Right hindlimb (tissue), 1 donor: ENCODE data around the gene STK11IP.

ENCODE experiments used
- DNase-seq: peaks from one replicate; pipeline ENCODE4 v3.0.0-alpha.2; 2018

The STK11IP gene

DNA sequence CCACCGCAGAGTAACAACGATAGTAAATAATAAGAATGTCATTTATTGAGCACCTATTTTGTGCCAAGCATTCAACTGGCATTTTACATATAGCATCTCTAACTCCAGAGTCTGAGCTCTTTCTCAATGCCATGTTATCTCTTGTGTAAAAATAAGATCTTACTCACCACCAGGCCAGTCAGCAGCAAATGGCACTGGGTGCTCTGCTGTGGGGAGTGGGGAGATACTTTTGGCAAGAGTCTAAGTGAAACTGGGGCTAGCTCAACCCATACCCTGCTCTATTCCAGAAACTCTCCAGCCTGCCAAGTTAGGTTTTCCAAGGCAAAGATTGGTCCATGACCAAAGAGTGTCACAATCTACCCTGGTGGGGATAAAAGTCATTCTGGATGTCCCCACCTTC, 24.8 kb downstream of the STK11IP start:
- DNase-seq, result no peak

DNA sequence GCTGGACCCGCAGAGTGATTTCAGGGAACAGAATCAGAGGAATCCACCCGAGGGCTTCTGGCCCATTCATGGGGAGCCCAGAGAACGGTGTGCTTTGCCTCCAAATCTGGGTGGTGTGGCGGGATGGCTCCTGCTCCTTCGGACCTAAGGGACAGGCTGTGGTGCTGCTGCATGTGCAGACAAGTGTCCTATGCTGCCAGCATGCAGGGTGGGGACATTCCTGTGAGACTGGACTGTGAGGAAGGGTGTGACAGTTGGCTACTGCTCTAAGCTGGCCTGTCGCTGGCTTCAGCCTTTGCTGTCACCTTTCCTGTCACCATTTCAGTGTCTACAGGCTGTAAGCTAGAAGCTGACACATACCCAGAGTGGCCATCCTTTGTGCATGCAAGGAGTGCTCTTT, 26.9 kb downstream of the STK11IP start:
- no peak for DNase-seq

DNA sequence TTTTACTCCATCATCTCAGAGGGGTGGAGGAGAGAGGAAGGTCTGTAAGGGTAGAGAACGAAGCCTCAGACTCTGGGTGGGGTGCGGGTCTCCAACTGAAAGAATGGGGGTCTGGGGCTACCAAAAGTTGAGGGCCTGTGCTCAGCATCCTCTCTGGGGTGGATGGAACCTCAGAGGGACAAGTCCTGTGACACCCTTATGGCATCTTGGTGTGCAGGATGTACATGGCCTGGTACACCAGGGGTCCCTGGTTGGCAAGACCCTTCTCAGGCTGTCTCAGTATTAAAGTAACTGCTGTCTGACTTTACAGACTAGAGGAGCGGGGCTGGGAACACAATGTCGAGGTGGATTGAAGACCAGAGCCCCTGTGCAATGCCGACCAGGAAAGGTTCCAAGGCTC, 27.5 kb downstream of the STK11IP start:
- DNase-seq, result no peak

DNA sequence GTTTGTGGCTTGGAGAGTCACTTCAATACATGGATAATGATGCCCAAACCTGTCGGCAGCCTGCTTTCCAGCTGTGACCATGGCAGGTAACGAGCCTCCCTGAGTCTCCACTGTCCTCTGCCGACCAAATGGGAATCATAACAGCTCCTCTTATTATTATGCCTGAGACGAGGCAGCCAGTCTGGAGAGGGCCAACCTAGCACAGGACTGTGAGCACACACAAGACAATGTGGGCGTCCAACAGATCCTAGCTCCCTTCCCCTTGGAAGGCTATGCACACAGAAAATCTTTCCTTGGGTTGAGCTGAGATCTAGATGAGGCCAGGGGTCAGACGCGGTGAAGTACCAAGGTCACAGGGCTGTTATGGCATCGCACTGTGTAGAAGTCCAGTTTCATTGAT, 28.9 kb downstream of the STK11IP start:
- no peak for DNase-seq

DNA sequence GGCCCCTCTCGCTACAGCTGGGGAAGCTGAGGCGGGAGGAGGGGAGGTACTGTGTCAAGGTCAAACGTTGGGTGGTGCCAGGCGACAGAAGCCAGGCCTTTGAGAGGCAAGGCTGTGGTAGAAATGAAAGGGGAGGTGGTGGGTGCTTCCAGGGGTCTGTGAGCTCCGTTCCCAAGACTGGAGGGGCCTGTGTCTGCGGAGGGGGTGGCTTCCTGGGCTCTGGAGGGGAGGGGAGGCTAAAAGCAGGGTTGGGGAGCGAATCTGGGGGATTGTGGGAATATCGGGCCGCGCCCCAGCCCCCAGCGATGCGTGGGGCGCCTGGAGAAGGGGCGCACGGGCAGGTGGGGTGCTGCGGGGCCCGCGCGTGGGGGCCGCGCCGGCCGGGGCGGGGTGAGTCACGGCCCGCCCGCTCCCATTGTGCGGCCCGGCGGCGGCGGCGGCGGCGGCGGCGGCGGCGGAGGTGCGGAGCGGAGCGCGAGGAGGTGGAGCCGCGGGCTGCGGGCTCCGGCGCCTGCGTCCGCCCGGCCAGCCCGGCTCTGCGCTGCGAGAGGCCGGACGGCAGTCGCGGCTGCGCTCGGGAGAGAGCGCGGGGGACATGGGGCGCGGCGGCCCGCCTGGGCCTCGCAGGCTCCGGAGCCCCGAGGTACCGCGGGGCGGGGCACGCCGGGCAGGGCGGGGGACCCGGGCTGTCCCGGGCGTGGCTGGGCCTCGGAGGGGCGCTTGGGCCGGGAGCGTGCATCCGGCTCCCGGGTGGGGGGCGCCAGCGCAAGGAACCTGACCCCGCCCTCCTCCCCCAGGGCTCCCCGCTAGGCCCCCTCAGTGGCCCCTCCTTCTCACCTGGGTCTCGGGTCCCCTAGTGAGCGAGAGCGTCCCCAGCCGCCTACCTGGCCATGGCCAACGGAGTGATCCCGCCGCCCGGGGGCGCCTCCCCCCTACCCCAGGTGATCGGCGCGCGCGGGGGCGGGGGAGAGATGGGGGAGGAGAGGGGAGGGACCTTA, 29.7 kb downstream of the STK11IP start, which contains the start of gene SLC4A3:
SLC4A3 (plus strand) TSS at position 528 of the 998 bp plus-strand sequence; CDS start at position 891, 363 bp downstream.
- no peak for DNase-seq

DNA sequence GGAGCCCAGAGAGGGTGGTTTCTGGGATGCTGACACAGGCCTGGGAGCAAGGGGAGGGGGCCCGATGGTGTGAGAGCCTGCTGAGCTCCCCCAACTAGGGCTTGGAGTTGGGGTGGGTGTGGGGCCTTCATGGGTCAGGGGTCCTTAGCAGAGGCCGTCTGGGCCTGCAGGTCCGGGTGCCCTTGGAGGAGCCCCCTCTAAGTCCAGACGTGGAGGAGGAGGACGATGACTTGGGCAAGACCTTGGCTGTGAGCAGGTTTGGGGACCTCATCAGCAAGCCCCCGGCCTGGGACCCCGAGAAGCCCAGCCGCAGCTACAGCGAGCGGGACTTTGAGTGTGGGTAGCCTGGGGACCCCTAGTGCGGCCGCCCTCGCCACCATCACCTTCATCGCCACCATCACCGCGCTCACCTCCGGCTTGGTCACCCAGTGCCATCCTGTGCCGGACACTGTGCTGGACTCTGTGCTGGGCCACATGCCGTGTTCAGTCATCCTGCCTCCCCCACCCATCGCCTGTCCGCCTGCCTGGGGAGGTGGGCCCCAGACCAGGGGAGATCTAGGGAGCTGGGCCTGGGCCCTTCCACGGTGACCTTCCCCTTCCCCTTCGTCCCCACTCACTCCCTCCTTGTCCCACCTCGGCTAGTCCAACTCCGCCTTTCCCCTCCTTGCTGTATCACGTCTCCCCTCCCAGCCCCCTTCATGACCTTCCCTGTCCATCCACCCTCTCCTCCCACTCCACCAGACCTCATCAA, 30.8 kb downstream of the STK11IP start:
- no peak for DNase-seq

DNA sequence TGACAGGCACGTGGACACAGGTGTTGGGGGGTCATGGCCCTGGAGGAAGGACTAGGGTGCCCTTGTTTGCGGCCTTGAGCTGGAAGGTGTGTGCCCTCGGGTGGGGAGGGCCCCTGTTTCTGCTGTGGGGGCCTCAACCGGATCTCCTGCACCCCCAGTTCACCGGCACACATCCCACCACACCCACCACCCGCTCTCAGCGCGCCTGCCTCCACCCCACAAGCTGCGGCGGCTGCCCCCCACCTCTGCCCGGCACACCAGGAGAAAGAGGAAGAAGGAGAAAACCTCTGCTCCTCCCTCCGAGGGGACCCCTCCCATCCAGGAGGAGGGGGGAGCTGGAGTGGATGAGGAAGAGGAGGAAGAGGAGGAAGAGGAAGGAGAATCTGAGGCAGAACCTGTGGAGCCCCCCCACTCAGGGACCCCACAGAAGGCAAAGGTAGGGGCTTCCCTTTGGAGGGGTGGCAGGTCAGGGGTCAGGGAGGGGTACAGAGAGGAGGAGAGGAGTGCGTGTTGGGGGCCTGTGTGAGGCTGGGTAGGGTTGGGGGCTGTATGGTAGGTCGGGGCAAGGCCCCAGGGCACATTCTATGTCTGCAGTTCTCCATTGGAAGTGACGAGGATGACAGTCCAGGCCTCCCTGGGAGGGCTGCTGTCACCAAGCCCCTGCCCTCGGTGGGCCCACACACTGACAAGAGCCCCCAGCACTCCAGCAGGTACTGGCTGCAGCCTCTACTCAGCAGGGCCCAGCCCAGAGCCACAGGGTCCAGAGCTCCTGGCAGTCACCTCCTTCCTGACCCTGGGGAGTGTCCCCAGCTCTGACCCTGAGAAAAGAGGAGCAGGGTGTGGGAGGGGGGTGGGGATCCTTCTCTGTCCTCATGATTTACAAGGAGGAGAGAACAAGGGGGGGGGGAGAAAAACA, 31.6 kb downstream of the STK11IP start:
- no peak for DNase-seq

DNA sequence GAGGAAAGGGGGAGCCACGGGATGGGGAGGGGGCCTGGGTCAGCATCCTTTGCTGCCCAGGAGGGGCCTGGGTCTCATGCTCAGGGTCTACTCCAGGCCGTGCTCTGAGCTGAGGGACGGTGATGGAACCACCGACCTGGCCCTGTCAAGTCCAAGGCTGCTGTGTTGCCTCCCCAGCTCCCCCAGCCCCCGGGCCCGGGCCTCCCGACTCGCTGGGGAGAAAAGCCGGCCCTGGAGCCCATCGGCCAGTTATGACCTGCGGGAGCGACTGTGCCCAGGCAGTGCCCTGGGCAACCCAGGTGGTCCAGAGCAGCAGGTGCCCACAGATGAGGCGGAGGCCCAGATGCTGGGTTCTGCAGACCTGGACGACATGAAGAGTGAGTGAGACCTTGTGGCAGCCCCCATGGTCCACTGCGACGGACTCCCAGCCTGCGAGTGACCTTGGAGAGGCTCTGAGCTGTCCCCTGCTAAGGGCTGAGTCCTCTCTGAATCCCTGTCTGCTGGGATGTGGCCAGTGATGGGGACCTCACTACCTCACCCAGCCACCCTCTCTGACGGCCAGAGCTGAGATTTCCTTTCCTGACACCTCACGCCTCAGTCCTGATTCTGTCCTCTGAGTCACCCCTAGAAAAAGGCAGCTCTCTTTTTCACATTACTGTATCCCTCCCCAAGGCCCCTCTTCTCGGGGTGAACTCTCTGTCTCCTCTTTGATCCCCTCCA, 32.5 kb downstream of the STK11IP start:
- no peak for DNase-seq

DNA sequence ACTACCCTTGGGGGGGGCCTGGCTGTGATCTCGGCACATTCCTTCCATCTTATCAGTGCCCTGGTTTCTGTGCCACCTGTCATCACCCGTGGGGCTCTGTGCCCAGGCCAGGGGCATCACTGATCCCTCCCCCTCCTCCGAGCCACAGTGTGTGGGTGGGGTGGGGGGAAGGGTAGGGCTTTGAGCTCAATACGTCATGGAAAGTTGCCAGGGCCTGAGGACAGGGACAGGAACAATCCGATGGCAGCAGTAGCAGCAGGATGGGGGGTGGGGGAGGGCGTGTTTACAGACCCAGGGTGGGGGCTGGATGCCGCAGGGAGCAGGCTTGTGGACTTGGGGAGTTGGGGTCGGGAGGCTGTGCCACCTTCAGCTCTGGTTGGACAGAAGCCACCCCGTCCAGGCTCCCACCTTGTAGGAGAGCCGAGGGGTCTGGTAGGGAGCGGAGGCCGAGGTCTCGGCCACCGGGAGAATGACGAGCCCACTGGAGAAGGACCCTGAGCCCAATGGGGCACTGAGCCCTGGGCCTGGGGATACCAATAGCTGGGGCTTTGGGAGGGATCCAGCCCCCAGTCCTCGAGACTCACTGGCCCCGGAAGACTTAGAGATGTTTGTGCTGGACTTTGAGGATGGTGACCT, 33.2 kb downstream of the STK11IP start:
- DNase-seq, result no peak

DNA sequence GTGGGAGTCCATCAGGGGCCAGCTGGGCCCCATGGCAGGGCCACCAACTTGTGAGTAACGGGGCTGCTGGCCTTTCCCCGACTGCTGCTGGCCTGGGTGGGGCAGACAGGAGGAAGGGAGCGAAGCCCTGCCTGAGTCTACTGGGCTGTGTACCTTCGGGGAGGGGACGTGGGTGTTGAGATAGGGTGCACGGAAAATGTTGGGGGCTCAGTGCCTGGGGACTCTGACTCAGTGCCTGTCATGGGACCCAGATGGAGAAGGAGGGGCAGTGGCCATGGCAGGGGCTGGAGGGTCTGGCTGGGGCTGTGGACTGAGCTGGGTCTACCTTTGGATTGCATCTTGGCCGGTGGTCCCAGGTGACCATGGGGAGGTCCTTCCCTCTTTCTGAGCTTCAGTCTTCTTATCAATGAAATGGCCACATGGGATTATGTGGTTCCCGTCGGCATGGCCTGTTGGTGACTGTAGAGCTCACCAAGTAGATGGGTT, 33.8 kb downstream of the STK11IP start:
- no peak for DNase-seq

DNA sequence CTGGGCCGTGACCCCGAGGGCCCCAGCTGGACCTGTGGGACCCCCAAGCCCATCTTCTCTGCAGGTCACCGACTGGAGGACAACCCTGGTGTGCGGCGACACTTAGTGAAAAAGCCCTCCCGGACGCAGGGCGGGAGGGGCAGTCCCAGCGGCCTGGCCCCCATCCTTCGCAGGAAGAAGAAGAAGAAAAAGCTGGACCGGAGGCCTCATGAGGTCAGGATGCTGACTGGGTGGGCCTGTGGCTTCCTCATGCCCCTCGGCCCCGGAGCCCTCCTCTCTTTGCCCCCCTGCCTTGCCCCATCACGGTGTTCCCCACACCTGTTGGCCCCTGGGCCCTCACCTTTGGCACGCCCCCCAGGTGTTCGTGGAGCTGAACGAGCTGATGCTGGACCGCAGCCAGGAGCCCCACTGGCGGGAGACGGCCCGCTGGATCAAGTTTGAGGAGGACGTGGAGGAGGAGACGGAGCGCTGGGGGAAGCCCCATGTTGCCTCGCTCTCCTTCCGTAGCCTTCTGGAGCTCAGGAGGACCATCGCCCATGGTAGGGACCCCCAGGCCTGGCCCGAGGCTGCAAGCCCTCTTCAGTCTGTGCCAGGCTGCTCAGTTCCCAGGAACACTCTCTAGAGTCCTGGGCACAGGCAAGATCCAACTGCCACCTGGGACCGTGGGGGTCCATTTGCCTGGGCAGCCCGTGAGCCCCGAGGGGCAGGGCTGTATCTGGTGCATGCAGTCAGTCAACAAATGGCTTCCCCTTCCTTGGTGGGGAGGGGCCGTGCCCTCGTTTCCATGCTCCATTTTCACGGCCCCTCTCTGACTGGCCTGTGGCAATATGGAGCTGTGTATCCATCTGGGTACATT, 34.5 kb downstream of the STK11IP start:
- DNase-seq, result no peak

DNA sequence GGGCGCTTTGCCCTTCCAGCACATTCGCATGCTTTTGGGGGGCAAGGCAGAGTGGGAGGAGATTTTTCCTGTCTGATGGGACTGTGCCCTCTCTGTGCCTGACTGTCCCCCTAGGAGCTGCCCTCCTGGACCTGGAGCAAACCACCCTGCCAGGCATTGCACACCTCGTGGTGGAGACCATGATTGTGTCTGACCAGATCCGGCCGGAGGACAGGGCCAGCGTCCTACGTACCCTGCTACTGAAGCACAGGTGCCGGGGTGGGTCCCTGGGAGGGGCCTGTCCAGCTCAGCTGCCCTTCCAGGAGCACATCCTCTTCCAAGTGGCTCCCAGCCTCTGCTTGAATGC, 35.1 kb downstream of the STK11IP start:
- DNase-seq, result peak; percentile 11

DNA sequence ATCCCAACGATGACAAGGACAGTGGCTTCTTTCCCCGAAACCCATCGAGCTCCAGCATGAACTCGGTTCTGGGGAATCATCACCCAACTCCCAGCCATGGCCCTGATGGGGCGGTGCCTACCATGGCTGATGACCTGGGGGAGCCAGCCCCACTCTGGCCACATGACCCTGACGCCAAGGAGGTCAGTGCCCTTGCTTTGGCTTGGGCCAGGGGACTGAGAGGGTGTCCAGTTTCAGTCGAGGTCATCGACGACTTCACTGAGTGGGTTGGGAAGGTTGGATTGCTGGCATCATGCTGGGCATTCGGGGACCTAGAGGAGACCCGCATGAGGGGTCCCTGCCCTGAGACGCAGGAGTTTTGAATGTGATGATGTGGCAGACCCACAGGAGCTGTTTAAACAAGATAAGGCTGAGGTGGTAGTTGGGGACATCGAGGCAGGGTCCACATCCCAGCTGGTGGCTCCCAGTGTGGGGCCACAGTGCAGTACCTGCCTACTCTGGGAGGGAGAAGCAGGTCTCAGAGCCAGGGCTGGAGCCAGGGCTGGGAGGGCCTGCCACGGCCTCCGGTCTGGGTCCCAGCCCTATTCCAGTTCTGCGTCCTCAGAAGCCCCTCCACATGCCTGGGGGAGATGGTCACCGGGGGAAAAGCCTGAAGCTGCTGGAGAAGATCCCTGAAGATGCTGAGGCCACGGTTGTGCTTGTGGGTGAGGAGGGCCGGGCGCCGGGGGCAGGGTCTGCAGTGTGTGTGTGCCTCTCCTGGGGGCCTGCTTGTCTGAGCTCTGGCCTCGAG, 35.8 kb downstream of the STK11IP start:
- DNase-seq, result no peak

DNA sequence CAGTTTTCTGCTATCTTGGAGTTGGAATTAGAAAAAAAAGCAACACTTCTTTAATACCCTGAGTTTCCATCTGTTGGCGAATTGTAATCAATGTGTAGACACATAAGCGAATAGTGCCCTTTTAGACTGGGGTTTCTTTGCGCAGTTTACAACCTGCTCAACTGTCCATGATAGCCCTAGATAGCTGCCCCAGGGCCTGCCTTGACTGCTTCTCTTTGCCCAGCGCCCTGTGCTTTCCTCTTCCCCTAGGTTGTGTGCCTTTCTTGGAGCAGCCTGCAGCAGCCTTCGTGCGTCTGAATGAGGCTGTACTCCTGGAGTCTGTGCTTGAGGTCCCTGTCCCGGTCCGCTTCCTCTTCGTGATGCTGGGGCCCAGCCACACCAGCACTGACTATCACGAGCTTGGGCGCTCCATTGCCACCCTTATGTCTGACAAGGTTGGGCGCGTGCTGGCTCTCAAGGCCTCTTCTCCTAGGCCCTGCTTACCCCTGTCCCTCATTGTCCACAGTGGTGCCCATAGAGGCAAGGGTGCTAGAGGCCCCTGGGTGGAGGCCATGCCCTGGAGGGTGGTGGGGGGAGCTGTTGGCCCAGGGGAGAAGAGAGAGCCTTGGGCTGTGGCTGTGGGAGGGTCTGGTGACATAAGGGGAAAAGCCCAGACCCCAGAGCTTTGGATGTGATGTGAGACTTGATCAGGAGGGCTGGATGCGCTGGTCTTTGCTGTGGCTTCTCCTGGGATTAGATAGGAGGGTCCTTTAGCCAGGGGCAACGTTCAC, 36.7 kb downstream of the STK11IP start:
- DNase-seq, result peak; percentile 12

DNA sequence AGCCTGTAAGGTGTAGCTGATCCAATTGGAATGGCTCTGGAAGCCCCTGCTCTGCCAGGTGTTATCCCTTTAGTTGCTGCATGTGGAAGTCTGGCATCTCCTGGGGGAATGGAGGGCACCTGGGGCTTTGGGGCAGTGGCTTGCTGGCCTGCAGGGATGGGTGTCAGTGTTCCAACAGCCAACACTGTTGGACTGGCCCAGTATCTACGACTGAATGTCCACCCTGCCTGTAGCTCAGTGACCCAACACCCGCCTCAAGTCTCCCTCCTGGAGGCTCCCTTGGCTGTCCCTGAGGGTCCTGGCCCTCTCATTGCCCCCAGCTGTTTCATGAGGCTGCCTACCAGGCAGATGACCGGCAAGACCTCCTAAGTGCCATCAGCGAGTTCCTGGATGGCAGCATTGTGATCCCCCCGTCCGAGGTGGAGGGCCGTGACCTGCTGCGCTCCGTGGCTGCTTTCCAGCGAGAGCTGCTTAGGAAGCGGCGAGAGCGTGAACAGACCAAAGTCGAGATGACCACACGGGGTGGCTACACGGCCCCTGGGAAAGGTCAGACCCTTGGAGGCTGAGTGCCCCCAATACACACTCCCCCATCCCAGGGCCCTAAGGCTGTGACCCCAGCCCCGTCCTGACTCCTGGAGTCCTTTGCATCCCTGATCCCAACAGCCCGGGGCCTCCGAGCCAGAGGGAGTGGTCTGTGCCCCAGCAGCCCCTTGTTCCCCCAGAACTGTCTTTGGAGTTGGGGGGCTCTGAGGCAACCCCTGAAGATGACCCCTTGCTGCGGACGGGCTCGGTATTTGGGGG, 37.5 kb downstream of the STK11IP start:
- peak; percentile 12 for DNase-seq

DNA sequence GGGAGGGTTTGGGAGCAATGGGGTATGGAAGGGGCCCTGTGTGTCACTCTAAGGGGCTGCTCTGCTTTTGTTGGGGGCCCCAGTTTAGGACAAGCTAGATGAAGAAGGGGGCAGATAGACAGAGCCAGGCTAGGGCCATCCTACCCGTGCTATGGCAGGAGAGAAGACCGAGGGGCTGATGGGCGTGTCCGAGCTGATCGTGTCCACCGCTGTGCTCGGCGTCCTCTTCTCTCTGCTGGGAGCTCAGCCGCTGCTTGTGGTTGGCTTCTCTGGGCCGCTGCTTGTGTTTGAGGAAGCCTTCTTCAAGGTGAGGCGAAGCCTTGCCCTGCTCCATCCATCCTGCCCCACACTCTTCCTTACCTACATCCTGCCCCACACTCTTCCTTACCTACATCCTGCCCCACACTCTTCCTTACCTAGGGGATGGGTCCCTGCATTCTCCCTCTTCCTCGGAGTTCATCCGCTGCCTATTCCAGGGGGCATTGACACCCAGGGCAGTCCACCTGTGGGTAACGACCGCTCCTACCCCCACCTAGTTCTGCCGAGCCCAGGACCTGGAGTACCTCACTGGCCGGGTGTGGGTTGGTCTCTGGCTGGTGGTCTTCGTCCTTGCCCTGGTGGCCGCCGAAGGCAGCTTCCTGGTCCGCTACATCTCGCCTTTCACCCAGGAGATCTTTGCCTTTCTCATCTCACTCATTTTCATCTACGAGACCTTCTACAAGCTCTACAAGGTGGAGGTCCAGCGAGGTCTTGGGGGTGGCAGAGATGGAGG, 38.7 kb downstream of the STK11IP start:
- no peak for DNase-seq
